Nephron (organoid): Measurements from ENCODE around the gene ZDHHC14.
"Not testable (repeated sequence)": the region's sequence is repeated elsewhere in the genome, so short reads cannot be mapped to it uniquely, and the experiment has no call there.

Source experiments
- H3K27ac Mint-ChIP-seq, 3 experiments: 2 replicates each; pipeline ENCODE4 v1.8.0; 2020; ENCODE audit warnings: mixed read lengths in 3 of 3, mild to moderate bottlenecking in 2 of 3, moderate library complexity in 1 of 3
- H3K27me3 Mint-ChIP-seq: 2 replicates; pipeline ENCODE4 v1.8.0; 2021; ENCODE audit warnings: low read depth, mild to moderate bottlenecking, moderate library complexity, mixed read lengths
- H3K36me3 Mint-ChIP-seq: 2 replicates; pipeline ENCODE4 v1.8.0; 2020; ENCODE audit warnings: low read depth, mixed read lengths
- H3K4me1 Mint-ChIP-seq: 2 replicates; pipeline ENCODE4 v1.8.0; 2020; ENCODE audit warnings: mixed read lengths
- H3K4me3 Mint-ChIP-seq, 3 experiments: 2 replicates each; pipeline ENCODE4 v1.8.0; 2020; ENCODE audit warnings: mild to moderate bottlenecking in 3 of 3, mixed read lengths in 3 of 3, moderate library complexity in 2 of 3
- H3K9me3 Mint-ChIP-seq: 2 replicates; pipeline ENCODE4 v1.8.0; 2020; ENCODE audit warnings: mixed read lengths
- TF ChIP-seq, protein P1 (sequence below), 3 experiments: fragments of 200-600 bp; sonication (generic); IDR thresholded peaks; one replicate each; pipeline ENCODE4 v1.5.0; 2021; ENCODE audit warnings: antibody characterized with exemption in 3 of 3; ENCODE audit not compliant: unreplicated experiment in 3 of 3

The ZDHHC14 gene

DNA sequence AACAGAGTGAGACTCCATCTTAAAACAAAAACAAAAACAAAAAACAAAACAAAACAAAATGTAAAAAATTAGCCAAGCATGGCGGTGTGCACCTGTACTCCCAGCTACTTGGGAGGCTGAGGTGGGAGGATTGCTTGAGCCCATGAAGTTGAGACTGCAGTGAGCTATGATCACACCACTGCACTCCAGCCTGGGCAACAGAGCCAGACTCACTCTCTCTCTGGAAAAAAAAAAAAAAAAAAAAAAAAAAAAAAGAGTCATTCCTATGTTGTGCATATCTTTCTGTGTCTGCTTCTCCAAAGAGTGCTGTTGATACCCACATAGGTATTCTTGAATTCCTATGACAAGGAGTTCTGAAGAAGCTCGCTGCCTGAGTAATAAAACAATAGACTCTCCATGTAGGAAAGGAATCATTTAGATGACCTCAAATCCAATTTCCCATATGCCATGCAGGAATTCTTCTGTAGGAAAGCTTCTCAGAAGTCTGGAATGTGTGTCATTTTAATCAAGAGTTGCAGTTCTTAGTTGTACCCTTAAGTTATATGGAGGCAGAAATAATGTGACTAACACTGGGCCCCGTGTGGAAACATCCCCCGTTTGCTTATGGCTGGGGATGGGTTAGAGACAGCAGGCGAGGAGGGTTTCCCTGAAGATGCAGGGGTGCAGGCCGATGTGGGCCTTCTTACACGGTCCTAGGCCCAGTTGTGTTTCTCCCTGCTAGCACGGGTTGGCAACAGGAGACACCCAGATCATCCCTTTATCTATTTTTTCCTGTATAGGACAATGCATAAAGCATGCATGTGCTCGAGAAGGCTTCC, 79.4 kb downstream of the ZDHHC14 start:
- peaks cover 29% of the 10 kb centered on the region for H3K4me1 Mint-ChIP-seq
- H3K9me3 Mint-ChIP-seq = no peaks in the 10 kb centered on the region
- H3K27ac Mint-ChIP-seq = peak overlapping the region; percentile 36 to 80 (median 38)
- H3K27me3 Mint-ChIP-seq = no peaks in the 10 kb centered on the region
- TF ChIP-seq, protein P1, sequence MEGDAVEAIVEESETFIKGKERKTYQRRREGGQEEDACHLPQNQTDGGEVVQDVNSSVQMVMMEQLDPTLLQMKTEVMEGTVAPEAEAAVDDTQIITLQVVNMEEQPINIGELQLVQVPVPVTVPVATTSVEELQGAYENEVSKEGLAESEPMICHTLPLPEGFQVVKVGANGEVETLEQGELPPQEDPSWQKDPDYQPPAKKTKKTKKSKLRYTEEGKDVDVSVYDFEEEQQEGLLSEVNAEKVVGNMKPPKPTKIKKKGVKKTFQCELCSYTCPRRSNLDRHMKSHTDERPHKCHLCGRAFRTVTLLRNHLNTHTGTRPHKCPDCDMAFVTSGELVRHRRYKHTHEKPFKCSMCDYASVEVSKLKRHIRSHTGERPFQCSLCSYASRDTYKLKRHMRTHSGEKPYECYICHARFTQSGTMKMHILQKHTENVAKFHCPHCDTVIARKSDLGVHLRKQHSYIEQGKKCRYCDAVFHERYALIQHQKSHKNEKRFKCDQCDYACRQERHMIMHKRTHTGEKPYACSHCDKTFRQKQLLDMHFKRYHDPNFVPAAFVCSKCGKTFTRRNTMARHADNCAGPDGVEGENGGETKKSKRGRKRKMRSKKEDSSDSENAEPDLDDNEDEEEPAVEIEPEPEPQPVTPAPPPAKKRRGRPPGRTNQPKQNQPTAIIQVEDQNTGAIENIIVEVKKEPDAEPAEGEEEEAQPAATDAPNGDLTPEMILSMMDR (IDR thresholded peaks at IDR 0.05; ENCODE audit: unreplicated experiment in 3 of 3) = no peak
- H3K36me3 Mint-ChIP-seq = no peaks in the 10 kb centered on the region
- no peak overlapping the region for H3K4me3 Mint-ChIP-seq

DNA sequence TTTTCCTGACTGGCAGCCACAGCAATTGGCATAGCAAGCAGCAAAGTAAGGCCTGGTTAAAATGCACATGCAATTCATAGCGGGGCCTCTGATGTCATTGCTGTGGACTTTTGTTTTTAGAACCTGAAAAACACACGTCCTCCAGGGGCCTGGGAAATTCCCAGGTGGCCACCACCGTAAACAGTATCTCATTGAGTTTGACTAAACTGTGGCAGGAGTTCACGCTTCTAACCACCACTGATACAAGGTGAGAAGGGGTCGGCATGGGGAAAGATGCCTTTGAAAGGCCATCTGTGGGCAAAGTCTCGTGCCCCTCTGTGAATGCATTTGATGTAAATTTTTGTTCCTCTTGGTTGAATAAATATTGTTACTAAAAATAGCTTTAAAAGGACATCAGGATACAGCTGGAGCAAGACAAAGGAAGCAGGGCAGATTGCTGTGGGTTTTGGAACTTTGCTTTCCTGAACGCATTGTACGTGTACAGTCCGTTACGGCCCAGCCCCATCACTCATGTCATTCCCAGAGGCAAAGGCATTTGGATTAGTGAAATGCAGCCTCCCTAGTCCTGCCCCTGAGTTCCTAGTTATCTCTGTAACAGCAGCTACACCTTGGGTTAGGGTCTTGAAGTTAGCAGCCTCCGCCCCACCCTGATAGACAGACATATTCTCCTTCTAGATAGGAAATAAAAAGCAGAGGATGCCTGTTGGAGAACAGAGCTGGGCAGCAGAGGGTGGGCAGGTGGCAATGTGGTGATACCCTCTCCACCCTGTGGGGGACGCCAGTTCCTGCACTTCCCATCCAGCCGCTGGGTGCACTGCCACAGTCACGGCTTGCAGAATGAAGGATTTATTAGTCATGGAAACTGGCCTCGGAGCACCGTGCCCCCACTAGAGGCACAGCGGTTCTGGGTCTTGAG, 80.3 kb downstream of the ZDHHC14 start:
- H3K27ac Mint-ChIP-seq = peak overlapping the region; percentile 36 to 80 (median 38)
- H3K36me3 Mint-ChIP-seq = no peaks in the 10 kb centered on the region
- no peak overlapping the region for H3K4me3 Mint-ChIP-seq
- peaks cover 21% of the 10 kb centered on the region for H3K4me1 Mint-ChIP-seq
- no peaks in the 10 kb centered on the region for H3K27me3 Mint-ChIP-seq
- no peaks in the 10 kb centered on the region for H3K9me3 Mint-ChIP-seq
- TF ChIP-seq, protein P1 (IDR thresholded peaks at IDR 0.05; ENCODE audit: unreplicated experiment in 3 of 3) = no peak

DNA sequence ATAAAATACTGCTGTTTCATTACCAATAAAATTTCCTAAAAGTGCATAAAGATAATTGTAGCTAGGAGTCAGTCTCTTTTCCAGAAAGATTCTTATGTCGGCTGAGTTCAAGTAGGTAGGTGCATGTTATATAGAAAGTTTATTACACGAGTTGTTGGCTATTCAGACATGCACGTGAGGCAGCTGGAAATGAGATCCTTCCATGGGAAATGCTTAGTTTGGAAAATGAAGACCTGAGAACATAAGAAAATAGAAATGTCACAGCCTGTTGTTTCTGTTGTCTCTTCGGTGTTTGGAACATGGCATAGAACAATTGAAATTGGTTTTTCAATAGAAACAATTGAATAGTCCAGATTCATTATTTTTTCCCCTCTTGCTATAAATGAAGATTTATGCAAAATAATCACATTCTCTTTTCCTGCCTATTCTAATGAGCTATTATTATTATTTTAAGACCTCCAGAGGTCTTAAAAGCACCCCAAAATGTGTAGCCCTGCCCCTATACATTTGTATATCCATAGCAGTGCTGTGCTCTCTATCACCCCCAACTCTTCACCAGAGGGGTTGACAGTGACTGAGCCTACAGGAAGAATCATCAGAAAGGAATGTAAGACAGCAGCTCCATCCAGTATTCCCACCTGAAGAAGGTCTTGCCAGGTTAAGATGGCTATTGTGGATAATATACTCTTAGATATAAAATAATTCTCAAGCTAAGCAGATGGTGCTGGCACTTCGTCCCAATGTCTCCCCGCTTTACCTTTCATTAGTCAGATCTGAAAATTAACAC, 82.2 kb downstream of the ZDHHC14 start:
- Mint-ChIP-seq H3K36me3 (no peaks in the 10 kb centered on the region), H3K9me3 (no peaks in the 10 kb centered on the region), H3K4me1 (peaks cover 18% of the 10 kb centered on the region), H3K27ac (peak overlapping the region; percentile 67 to 77 (median 68)), H3K4me3 (no peak overlapping the region), H3K27me3 (no peaks in the 10 kb centered on the region)
- TF ChIP-seq, protein P1 (IDR thresholded peaks at IDR 0.05; ENCODE audit: unreplicated experiment in 3 of 3) = no peak

DNA sequence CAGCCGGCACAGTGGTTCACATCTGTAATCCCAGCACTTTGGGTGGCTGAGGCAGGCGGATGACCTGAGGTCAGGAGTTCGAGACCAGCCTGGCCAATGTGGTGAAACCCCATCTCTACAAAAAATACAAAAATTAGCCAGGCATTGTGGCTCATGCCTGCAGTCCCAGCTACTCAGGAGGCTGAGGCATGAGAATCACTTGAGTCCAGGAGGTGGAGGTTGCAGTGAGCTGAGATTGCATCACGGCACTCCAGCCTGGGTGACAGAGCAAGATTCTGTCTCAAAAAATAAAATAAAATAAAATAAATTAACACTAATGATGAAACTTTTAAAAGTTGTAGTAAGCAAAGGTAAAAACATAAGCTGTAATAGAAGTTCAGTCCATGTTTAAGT, 82.7 kb downstream of the ZDHHC14 start:
- H3K9me3 Mint-ChIP-seq, H3K4me3 Mint-ChIP-seq, H3K27me3 Mint-ChIP-seq, H3K27ac Mint-ChIP-seq, H3K36me3 Mint-ChIP-seq: not testable (repeated sequence)
- peaks cover 18% of the 10 kb centered on the region for H3K4me1 Mint-ChIP-seq

DNA sequence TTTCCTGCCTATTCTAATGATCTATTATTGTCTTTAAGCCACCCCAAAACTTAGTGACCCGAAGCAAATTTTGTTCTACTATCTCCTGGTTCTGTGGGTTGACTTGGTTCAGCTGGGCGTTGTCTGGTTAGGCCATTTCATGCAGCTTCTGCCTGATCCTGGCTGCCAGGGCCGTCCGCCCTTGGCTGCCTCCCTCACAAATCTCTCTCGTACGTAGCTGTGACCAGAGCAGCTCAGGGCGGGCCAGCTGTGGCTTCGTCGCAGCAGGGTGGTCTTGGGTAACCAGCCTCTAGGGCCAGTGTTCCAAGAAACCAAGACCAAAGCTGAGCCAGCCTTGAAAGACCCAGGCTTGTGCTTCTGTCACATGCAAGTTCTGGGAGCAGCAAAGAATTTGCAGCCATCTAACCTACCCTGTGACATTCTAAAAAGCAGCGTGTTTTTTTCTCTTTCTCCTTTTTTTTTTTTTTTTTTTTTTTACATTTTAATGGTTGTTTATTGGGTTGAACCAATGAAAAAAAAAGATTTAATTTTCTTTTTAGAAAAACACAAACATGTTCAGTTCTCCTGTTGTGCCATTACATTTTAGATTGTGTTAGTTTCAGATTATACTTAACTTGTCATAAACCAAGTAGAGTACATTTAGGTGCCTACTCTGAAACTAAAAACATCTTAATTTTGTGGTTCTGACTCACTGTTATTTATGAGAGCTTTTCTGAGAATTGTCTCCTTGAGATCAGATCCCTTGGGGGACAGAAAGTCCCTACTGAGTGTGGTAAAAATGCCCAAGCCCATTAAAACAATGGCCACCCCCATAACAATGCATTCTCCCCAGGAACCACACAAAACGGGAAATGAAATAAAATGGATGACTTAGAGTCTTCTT, 83.9 kb downstream of the ZDHHC14 start:
- Mint-ChIP-seq H3K27ac (peak overlapping the region in 1 of 3 experiments; percentile 53), H3K4me1 (peaks cover 18% of the 10 kb centered on the region), H3K27me3 (no peaks in the 10 kb centered on the region), H3K9me3 (no peaks in the 10 kb centered on the region), H3K36me3 (no peaks in the 10 kb centered on the region), H3K4me3 (no peak overlapping the region)
- TF ChIP-seq, protein P1 (IDR thresholded peaks at IDR 0.05; ENCODE audit: unreplicated experiment in 3 of 3) = no peak
